PC-9 (cell line): ENCODE results near the gene KIF16B.

Experiments used
- EZH2 ChIP-seq: fragments of 200-600 bp; sonication (generic); IDR thresholded peaks from 2 replicates; pipeline ENCODE4 v1.8.0; 2017; ENCODE audit warnings: antibody characterized with exemption, low read depth
- TF ChIP-seq, protein P1 (sequence below): fragments of 200-600 bp; sonication (generic); conservative IDR thresholded peaks from 2 replicates; pipeline ENCODE4 v1.6.1; 2017; ENCODE audit warnings: mixed run types, antibody characterized with exemption, mild to moderate bottlenecking, moderate library complexity

DNA sequence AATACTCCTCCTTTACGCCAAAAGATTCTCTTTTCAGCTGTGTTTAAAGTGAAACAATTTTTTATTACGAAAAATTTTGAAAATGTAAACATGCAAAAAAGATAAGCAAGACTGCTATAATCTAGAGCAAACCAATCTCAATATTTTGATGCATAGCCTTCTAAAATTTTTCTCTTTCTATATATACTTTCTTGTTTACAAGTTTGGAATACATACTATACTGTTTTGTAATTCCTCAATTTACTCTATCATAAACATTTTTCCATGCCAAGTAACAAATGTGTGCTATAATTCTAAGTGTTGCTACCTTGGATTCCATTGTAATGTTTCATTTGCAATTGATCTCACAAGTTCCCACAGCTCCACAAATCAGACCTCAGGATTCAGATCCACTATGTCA is 43.1 kb upstream of the KIF16B start:
- TF ChIP-seq, protein P1, sequence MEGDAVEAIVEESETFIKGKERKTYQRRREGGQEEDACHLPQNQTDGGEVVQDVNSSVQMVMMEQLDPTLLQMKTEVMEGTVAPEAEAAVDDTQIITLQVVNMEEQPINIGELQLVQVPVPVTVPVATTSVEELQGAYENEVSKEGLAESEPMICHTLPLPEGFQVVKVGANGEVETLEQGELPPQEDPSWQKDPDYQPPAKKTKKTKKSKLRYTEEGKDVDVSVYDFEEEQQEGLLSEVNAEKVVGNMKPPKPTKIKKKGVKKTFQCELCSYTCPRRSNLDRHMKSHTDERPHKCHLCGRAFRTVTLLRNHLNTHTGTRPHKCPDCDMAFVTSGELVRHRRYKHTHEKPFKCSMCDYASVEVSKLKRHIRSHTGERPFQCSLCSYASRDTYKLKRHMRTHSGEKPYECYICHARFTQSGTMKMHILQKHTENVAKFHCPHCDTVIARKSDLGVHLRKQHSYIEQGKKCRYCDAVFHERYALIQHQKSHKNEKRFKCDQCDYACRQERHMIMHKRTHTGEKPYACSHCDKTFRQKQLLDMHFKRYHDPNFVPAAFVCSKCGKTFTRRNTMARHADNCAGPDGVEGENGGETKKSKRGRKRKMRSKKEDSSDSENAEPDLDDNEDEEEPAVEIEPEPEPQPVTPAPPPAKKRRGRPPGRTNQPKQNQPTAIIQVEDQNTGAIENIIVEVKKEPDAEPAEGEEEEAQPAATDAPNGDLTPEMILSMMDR = no peak
- no peak for TF ChIP-seq EZH2
